Tongue (tissue), 2 donors: ENCODE measurements around the gene ANKMY2. TPM values are rescaled to one million over a fixed set of nuclear protein-coding genes. Genes with fewer than 3 reads are reported as not detected.

Experiments used
- DNase-seq: peaks from one replicate; pipeline ENCODE4 v3.0.0-alpha.2; 2015
- total RNA-seq: library from RNA; depleted of rRNA; stranded (reverse); fragments of >200 nt; gene quantifications from one replicate; pipeline ENCODE4 v1.2.3, GENCODE V29; 2014

ANKMY2 gene
- total RNA-seq, 1 donor from 2014 or later: 33.5 TPM

- DNase-seq: no peak
Observed at GRCh38 chr7:16579216-16579615, 66.3 kb downstream of the ANKMY2 start.

GRCh38 chr7:16571941-16572340, 73.6 kb downstream of the ANKMY2 start:
- DNase-seq: no peak

DNA sequence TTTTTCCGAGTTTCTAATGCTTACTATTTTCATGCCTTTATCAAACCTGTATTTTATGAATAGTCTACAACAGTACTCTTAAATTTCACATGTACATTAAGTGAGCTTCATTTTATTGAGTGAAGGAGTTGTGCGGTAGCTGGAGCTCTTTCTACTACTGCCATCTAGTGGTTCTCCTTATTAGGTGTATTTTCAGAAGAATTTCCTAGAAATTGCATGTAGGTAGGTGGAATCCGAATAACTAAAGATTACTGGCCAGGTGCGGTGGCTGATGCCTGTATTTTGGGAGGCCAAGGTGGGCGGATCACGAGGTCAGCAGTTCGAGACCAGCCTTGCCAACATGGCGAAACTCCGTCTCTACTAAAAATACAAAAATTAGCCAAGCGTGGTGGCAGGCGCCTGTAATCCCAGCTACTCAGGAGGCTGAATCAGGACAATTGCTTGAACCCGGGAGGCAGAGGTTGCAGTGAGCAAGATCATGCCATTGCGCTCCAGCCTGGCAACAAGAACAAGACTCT, 80.6 kb downstream of the ANKMY2 start:
- DNase-seq: peak; percentile 76

- no peak for DNase-seq
Observed at GRCh38 chr7:16564023-16564380, 81.6 kb downstream of the ANKMY2 start.

DNA sequence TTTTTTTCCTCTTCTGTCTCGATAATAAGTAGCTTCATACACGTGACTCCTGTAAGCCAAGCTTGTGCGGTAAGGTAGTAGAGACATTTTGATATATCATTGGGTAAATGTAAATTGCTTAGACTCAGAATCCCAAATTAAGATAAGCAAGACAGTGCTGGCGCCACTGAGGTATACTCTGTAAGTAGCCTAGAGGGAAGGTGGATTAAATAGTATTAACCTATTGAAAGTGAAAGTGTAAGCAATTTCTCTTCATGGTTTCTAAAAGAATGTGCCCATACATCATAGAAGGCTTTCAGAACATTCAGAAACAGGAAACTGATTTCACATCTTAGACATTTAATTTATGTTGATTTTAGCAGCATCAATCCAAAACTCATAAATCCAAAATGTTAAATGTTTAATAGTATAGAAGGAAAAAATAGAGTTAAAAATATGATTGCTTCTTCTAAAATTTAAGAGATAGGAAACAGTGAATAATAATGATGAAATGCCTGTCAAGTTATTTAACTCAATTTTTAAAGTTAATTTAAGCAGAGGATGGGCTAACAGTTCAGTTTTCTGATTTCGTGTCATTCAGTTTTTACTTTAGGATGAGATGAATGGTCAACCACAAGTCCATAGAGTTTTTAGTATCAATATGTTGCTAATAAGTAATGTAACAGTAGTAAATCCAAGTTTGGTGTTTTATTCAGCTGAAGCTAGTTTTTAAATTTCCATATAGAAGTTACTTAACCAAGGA, 82.1 kb downstream of the ANKMY2 start:
- no peak for DNase-seq

- DNase-seq: no peak
Observed at GRCh38 chr7:16562456-16563220, 82.9 kb downstream of the ANKMY2 start.

GRCh38 chr7:16561943-16562342, 83.6 kb downstream of the ANKMY2 start:
- no peak for DNase-seq

DNA sequence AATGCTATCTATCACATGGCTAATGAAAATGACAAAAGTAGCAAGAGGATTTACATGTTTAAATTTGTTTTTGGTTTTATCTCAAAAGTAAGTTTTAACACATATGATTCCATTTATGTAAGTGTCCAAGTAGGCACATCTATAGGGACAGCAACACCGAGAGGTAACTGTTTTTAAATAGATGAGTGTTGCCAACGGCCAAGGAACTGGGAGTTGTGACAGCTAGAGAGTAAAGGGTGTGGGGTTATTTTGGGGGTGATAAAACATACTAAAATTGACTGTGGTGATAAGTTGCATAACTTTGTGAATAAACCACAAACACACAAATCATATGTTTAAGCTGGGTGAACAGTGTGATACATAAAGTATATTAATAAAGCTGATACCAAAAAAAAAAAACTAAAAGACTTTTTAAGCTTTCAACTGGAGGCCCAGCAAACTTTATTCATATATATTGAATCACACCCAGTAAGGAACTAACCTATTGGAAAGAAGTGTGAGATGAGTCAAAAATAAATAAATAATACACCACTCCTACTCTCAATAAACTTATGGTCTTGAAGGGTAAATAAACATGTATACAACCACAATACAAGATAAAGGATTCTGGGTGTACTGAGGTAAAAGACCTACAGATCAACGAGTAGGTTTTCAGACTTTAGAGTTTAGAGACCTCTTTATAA, 85.9 kb downstream of the ANKMY2 start:
- DNase-seq: no peak

GRCh38 chr7:16558761-16559302, 86.7 kb downstream of the ANKMY2 start:
- DNase-seq: no peak

- DNase-seq: no peak
Observed at GRCh38 chr7:16556359-16556758, 89.2 kb downstream of the ANKMY2 start.

DNA sequence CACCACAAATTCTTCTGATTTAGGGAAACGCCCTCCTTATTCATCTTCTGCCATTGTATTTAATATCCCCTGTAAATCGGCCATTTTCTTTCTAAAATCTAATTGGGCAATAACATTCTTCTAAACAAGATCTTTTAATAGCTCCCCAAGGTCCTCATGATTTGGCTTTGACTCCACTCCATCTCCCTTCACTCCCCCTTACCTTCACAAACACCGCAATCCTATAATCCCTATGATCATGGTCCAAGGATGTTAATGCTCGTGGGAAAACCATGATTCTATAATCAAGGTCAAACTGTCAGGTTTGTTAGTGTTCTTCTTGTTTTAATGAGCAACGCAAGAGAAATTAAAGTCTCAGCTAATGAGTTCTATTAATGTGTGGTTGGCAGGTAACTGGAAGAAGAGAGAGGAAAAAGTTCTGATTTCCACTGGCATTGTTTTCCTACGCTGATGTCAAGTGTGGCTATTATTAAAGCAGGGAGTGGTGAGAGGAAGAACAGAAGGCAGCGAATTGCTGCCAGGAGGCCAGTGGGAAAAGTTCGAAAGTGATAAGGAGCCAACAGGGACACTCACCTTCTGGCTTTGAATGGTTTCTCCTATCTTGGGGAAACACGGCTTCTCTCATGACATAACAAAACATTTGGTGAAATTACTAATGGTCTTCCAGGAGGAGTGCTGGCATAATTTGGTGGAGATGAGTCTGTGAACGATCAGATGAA, 90.9 kb downstream of the ANKMY2 start:
- no peak for DNase-seq

DNA sequence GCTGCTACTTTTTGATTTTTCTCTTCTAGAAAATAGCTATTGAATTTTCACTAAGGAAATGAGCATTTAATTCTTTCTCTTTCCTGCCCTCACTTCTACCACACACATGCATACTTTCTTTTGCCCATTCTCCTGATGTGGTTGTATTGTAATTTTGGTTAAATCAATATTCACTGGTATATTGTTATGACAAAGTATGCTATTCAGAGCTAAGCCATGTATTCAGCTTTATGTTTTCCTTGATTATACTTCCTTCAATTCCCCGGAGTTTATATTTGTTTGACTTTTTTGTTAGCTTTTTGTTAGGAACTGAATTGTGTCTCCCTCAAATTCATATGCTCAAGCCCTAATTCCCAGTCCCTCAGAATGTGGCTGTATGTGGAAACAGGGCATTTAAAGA, 94.9 kb downstream of the ANKMY2 start:
- no peak for DNase-seq

Other genes with a start within 250 kb of the ANKMY2 start
- gene CRPPA, start 224.2 kb downstream of the ANKMY2 start, total RNA-seq: 6.9 TPM
- 21.8 TPM for gene SOSTDC1, start 180.0 kb downstream of the ANKMY2 start, total RNA-seq
- gene LRRC72, start 118.9 kb downstream of the ANKMY2 start, total RNA-seq: not detected
- gene BZW2, start 427 bp upstream of the ANKMY2 start, total RNA-seq: 210 TPM
- 33.8 TPM for gene TSPAN13, start 108.0 kb upstream of the ANKMY2 start, total RNA-seq
- 73.1 TPM for gene AGR2, start 159.2 kb upstream of the ANKMY2 start, total RNA-seq
- 4.9 TPM for gene AGR3, start 236.2 kb upstream of the ANKMY2 start, total RNA-seq